ENCODE measurements around the gene PPP1R12B.

- no peak for TF ChIP-seq CTCF (IDR thresholded peaks at IDR 0.05; ENCODE audit: extremely low read depth in 1 of 2, insufficient read depth in 1 of 2, low read depth in 1 of 2, low read length in 2 of 2)
- TF ChIP-seq EZH2 (IDR thresholded peaks at IDR 0.05; ENCODE audit: borderline replicate concordance, low read depth, low read length, severe bottlenecking) = no peak
- TF ChIP-seq POLR2A (IDR thresholded peaks at IDR 0.05; ENCODE audit: low read depth, low read length) = no peak
- no peak for TF ChIP-seq MAX (IDR thresholded peaks at IDR 0.05; ENCODE audit: insufficient read depth, insufficient read length)
- TF ChIP-seq POLR2AphosphoS5 (IDR thresholded peaks at IDR 0.05; ENCODE audit: insufficient read depth, low read depth, low read length) = no peak
- no peak for TF ChIP-seq MYC (IDR thresholded peaks at IDR 0.05; ENCODE audit: low read depth, low read length)
- no peak for TF ChIP-seq JUN (IDR thresholded peaks at IDR 0.05; ENCODE audit: borderline replicate concordance, insufficient read depth, insufficient read length, low read depth)
- no peak for TF ChIP-seq GATA2 (IDR thresholded peaks at IDR 0.05; ENCODE audit: insufficient read depth, insufficient read length, low read depth, low read length)
- no peak for TF ChIP-seq FOS (IDR thresholded peaks at IDR 0.05; ENCODE audit: borderline replicate concordance, insufficient read depth, low read length)
These were observed 28.5 kb upstream of the PPP1R12B start for GRCh38 chr1:202320081-202320405.
